MCF 10A (cell line): ENCODE data around the gene KIR3DL2. TPM values are rescaled to one million over a fixed set of nuclear protein-coding genes. Genes with fewer than 3 reads are reported as not detected.
"Not testable (repeated sequence)": the region's sequence is repeated elsewhere in the genome, so short reads cannot be mapped to it uniquely, and the experiment has no call there.

Experiments
- BruUV-seq: library from RNA; stranded (reverse); fragments of 400-500 nt; replicated peaks from 2 replicates; lab custom pipeline; 2021; lab: Mats Ljungman, UMichigan
- CTCF ChIA-PET: fragments of 300-600 bp; sonication (Branson Sonifier 250); formaldehyde crosslinking; extraction: SDS; loops from one replicate; lab custom pipeline; 2021; ENCODE audit warnings: antibody characterized with exemption, inconsistent platforms; lab: Yijun Ruan, JAX
- POLR2A ChIA-PET: fragments of 300-600, 350-650 bp; sonication (Branson Sonifier 250); formaldehyde crosslinking; extraction: SDS; loops from one replicate; lab custom pipeline; 2020; ENCODE audit warnings: antibody characterized with exemption, inconsistent platforms; lab: Yijun Ruan, JAX
- DNase-seq: peaks from one replicate; pipeline ENCODE4 v3.0.0-alpha.2; 2018; ENCODE audit not compliant: unreplicated experiment
- H3K27ac Mint-ChIP-seq: one replicate; pipeline ENCODE4 v1.8.0; 2022; ENCODE audit warnings: mild to moderate bottlenecking, low read depth, mixed read lengths; ENCODE audit not compliant: unreplicated experiment
- H3K27me3 Mint-ChIP-seq: one replicate; pipeline ENCODE4 v1.8.0; 2022; ENCODE audit warnings: mixed read lengths; ENCODE audit not compliant: insufficient read depth, unreplicated experiment
- H3K36me3 Mint-ChIP-seq: one replicate; pipeline ENCODE4 v1.8.0; 2022; ENCODE audit warnings: mild to moderate bottlenecking, moderate library complexity, mixed read lengths; ENCODE audit not compliant: insufficient read depth, unreplicated experiment
- H3K4me1 Mint-ChIP-seq: one replicate; pipeline ENCODE4 v1.8.0; 2022; ENCODE audit warnings: mixed read lengths; ENCODE audit not compliant: insufficient read depth, unreplicated experiment
- H3K4me3 Mint-ChIP-seq: one replicate; pipeline ENCODE4 v1.8.0; 2022; ENCODE audit warnings: mild to moderate bottlenecking, moderate library complexity, mixed read lengths; ENCODE audit not compliant: unreplicated experiment
- H3K9me3 Mint-ChIP-seq: one replicate; pipeline ENCODE4 v1.8.0; 2022; ENCODE audit warnings: mixed read lengths; ENCODE audit not compliant: unreplicated experiment
- intact Hi-C: fragments of 100-400 bp; cut with micrococcal nuclease; formaldehyde crosslinking; loops from 2 replicates; pipeline ENCODE4 v1.14.1; 2022
- total RNA-seq: library from RNA; stranded (reverse); gene quantifications from 2 replicates; pipeline ENCODE4 v1.2.3, GENCODE V29; 2022
- TF ChIP-seq, protein P1 (sequence below): fragments of 200-600 bp; IDR thresholded peaks from one replicate; pipeline ENCODE4 v1.8.0; 2022; ENCODE audit warnings: antibody characterized with exemption, mild to moderate bottlenecking; ENCODE audit not compliant: unreplicated experiment

The KIR3DL2 gene
- total RNA-seq, 1 experiment from 2014 or later: not detected

DNA sequence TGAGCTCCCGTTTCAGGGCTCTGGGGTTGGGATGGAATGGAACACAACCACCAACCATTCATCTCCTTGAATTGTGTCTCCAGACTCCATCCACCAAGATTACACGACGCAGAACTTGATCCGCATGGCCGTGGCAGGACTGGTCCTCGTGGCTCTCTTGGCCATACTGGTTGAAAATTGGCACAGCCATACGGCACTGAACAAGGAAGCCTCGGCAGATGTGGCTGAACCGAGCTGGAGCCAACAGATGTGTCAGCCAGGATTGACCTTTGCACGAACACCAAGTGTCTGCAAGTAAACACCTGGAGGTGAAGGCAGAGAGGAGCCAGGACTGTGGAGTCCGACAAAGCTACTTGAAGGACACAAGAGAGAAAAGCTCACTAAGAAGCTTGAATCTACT, 39.3 kb downstream of the KIR3DL2 start:
- ChIA-PET CTCF (interaction anchor here (0.5 to 1.0 kb wide), 3 partner anchors 23 to 504 kb away, joined by 3 to 6 read pairs (median 5); no protein-coding TSS in a partner anchor), POLR2A (interaction anchor here (1.6 kb wide), 1 partner anchor 17 kb away, joined by 3 read pairs; no protein-coding TSS in a partner anchor)

DNA sequence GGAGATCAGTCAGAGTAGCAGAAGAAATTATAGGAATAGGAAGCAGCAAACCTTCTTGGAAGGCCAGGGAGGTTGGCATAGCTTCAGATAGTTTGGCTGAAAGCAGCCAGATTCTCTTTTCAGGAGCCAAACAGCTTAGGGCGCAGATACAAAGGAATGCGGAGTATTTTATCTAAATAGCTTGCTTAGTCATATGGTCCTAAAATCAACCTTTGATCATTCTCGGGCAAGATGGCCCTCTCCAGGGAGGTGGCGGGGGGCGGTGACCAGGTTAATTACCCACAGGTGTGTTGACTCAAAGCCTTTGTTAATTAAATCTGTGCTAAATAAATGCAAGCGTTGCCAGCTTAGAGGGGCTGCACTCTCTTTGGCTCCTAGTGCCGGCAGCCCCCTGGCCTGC, 43.2 kb downstream of the KIR3DL2 start:
- no peaks in the 10 kb centered on the region for H3K4me1 Mint-ChIP-seq
- no peak for DNase-seq
- intact Hi-C loops: no loop called here
- peaks cover 26% of the 10 kb centered on the region for H3K9me3 Mint-ChIP-seq
- POLR2A ChIA-PET: no interaction called here
- no peaks in the 10 kb centered on the region for H3K36me3 Mint-ChIP-seq
- TF ChIP-seq, protein P1, sequence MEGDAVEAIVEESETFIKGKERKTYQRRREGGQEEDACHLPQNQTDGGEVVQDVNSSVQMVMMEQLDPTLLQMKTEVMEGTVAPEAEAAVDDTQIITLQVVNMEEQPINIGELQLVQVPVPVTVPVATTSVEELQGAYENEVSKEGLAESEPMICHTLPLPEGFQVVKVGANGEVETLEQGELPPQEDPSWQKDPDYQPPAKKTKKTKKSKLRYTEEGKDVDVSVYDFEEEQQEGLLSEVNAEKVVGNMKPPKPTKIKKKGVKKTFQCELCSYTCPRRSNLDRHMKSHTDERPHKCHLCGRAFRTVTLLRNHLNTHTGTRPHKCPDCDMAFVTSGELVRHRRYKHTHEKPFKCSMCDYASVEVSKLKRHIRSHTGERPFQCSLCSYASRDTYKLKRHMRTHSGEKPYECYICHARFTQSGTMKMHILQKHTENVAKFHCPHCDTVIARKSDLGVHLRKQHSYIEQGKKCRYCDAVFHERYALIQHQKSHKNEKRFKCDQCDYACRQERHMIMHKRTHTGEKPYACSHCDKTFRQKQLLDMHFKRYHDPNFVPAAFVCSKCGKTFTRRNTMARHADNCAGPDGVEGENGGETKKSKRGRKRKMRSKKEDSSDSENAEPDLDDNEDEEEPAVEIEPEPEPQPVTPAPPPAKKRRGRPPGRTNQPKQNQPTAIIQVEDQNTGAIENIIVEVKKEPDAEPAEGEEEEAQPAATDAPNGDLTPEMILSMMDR: no peak
- peaks cover 2% of the 10 kb centered on the region for H3K27me3 Mint-ChIP-seq
- BruUV-seq: no TSS peak
- H3K4me3 Mint-ChIP-seq: no peak overlapping the region
- CTCF ChIA-PET: interaction anchor here (1.0 kb wide), 2 partner anchors 10 to 219 kb away, joined by 3 read pairs; no protein-coding TSS in a partner anchor
- no peak overlapping the region for H3K27ac Mint-ChIP-seq

More for the DNA sequence above, 39.3 kb downstream of the KIR3DL2 start:
- Mint-ChIP-seq H3K9me3 (peaks cover 10% of the 10 kb centered on the region), H3K27me3 (no peaks in the 10 kb centered on the region), H3K4me3 (no peak overlapping the region), H3K4me1 (no peaks in the 10 kb centered on the region), H3K36me3 (no peaks in the 10 kb centered on the region), H3K27ac (no peak overlapping the region)
- no peak for DNase-seq
- intact Hi-C loops: no loop called here
- TF ChIP-seq, protein P1: no peak
- BruUV-seq: no TSS peak

DNA sequence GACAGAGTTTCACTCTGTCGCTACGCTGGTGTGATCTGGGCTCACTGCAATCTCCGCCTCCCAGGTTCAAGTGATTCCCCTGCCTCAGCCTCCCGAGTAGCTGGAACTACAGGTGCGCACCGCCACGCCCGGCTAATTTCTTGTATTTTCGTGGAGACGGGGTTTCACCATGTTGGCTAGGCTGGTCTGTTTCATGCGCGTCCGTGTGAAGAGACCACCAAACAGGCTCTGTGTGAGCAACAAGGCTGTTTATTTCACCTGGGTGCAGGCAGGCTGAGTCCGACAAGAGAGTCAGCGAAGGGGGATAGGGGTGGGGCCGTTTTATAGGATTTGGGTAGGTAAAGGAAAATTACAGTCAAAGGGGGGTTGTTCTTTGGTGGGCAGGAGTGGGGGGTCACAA, 43.9 kb downstream of the KIR3DL2 start:
- POLR2A ChIA-PET, CTCF ChIA-PET, H3K27ac Mint-ChIP-seq, H3K27me3 Mint-ChIP-seq, DNase-seq, H3K4me3 Mint-ChIP-seq, intact Hi-C loops, H3K4me1 Mint-ChIP-seq, BruUV-seq, H3K36me3 Mint-ChIP-seq: not testable (repeated sequence)
- H3K9me3 Mint-ChIP-seq: peaks cover 33% of the 10 kb centered on the region

DNA sequence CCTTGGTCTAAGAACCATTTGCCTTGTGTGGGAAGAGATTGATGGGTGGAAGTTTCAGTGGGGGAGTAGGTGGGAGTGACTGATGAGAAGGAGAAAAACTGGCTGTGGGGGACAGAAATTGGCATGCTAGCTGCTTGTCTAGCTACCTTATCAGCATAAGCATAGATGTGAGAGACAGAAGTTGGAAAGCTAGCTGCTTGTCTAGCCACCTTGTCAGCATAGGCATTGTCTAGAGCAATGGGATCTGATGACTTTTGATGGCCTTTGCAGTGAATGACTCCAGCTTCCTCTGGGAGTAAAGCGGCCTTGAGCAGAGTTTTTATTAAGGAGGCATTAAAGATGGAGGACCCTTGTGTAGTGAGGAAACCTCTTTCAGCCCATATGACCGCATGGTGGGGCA, 45.8 kb downstream of the KIR3DL2 start:
- no TSS peak for BruUV-seq
- ChIA-PET CTCF (no interaction called here), POLR2A (no interaction called here)
- TF ChIP-seq, protein P1: no peak
- intact Hi-C loops: no loop called here
- no peak overlapping the region for H3K4me3 Mint-ChIP-seq
- H3K9me3 Mint-ChIP-seq: peaks cover 39% of the 10 kb centered on the region
- peaks cover 20% of the 10 kb centered on the region for H3K27me3 Mint-ChIP-seq
- no peak overlapping the region for H3K27ac Mint-ChIP-seq
- no peaks in the 10 kb centered on the region for H3K4me1 Mint-ChIP-seq
- H3K36me3 Mint-ChIP-seq: no peaks in the 10 kb centered on the region
- DNase-seq: no peak

DNA sequence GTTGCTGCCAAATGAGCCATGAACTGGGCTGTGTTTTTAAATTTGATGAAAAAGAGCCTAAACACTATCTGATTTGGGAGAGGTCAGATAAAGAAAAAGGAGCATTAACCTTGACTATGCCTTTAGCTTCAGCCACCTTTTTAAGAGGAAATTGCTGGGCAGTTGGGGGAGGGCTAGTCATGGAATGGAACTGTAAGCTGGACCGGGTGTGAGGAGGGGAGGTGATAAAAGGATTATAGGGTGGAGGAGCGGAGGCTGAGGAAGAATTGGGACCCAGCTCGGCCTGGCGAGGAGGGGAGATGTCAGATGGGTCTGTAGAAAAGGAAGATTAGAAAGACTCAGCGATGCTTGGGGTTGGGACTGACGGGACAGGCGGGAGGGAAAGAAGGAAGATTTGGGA, 48.4 kb downstream of the KIR3DL2 start:
- CTCF ChIA-PET: interaction anchor here (0.6 to 1.4 kb wide), 2 partner anchors 13 to 225 kb away, joined by 3 to 4 read pairs; no protein-coding TSS in a partner anchor
- H3K36me3 Mint-ChIP-seq, BruUV-seq, DNase-seq, H3K4me1 Mint-ChIP-seq, intact Hi-C loops, POLR2A ChIA-PET, H3K4me3 Mint-ChIP-seq, H3K27ac Mint-ChIP-seq: not testable (repeated sequence)
- Mint-ChIP-seq H3K27me3 (peaks cover 20% of the 10 kb centered on the region), H3K9me3 (peaks cover 43% of the 10 kb centered on the region)

DNA sequence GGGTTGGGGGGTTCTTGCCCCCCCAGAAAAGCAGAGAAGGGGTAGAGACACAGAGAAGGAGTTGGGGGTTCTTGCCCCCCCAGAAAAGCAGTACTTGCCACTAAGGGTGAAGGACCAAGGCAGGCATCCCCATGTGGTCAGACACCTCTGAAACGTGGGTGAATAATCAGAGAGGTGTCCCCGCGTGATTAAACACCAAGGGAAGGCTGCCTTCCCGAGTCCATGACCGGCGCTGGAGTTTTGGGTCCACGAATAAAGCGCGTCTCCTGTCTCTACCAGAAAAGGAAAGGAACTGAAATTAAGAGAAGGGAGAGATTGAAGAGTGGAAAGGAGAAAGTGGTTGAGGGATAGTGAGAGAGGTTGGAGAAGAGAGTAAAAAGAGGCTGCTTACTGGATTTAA, 49.4 kb downstream of the KIR3DL2 start:
- intact Hi-C loops, POLR2A ChIA-PET, H3K27ac Mint-ChIP-seq, H3K4me3 Mint-ChIP-seq, H3K36me3 Mint-ChIP-seq, H3K4me1 Mint-ChIP-seq, DNase-seq, CTCF ChIA-PET, BruUV-seq: not testable (repeated sequence)
- Mint-ChIP-seq H3K9me3 (peaks cover 43% of the 10 kb centered on the region), H3K27me3 (peaks cover 20% of the 10 kb centered on the region)

DNA sequence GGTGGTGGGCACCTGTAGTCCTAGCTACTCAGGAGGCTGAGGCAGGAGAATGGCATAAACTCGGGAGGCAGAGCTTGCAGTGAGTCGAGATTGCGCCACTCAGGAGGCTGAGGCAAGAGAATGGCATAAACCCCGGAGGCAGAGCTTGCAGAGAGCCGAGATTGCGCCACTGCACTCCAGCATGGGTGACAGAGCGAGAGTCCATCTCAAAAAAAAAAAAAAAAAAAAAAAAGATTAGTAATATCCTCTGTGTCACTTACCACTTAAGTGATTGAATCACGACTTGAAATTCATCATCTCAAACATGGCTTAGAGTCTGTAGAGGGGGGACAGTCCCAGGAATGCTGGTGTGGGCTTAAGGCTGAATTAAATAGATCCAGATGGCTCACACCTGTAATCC, 50.9 kb downstream of the KIR3DL2 start:
- H3K4me1 Mint-ChIP-seq, POLR2A ChIA-PET, H3K4me3 Mint-ChIP-seq, BruUV-seq, intact Hi-C loops, H3K36me3 Mint-ChIP-seq, H3K27ac Mint-ChIP-seq: not testable (repeated sequence)
- DNase-seq: peak; percentile 76
- Mint-ChIP-seq H3K27me3 (peaks cover 20% of the 10 kb centered on the region), H3K9me3 (peaks cover 37% of the 10 kb centered on the region)
- CTCF ChIA-PET: interaction anchor here (0.6 to 0.7 kb wide), 3 partner anchors 19 to 352 kb away, joined by 3 to 4 read pairs (median 3); no protein-coding TSS in a partner anchor
